ENCODE results near the gene BUD31.
A peak's percentile ranks its signal among the peaks of the same experiment; 100 is the strongest.

The BUD31 gene

DNA sequence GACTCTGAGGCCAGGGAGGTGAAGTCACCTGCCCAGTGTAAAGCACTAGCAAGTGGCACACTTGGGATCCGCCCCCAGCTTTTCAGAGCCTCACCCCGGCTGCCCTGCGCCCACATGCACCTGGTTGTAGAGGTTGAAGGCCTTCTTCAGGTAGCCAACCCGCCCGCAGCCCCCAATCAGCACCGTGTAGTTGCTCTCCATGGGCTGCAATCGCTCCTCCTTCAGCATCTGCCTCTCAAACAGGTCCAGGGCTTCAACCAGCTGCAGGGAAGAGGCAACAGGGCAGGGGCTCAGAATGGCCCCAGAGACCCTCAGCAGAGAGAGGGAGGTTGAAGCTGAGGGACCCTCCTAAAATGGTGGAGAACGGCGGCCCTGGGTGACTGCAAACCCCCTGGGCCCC is 24.4 kb downstream of the BUD31 start:
- no peak for DNase-seq (ENCODE audit: low read depth, low spot score)
- ChIA-PET POLR2A (no interaction called here), CTCF (interaction anchor here (0.7 kb wide), 1 partner anchor 13 kb away, joined by 3 read pairs; no protein-coding TSS in a partner anchor)
- TF ChIP-seq CTCF (IDR thresholded peaks at IDR 0.05; ENCODE audit: insufficient read depth, low read length, missing control alignments): no peak
- H3K4me3 ChIP-seq (ENCODE audit: low read depth, low read length): no peak overlapping the region

DNA sequence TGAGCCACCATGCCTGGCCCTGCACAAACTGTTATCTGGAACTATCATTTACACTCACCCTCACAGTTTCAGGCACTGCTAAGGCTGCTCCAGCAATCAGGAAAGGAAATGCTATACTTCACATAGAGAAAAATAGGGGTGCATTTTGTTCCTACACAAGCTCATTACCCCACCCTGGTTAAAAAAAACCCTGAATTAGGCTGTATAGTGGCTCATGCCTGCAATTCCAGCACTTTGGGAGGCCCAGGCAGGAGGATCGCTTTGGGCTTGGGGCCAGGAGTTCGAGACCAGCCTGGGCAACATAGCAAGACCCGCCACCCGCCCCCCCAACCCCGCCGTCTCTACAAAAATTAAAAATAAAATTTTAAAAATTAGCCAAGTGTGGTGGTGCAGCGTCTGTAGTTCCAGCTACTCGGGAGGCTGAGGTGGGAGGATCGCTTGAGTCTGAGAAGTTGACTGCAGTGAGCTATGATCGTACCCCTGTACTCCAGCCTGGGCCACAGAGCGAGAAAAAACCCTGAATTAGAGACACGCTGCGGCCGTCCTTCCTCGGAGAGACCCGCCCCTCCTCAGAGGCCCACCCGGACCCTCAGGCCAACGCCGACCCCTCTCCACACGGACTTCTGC is 29.3 kb downstream of the BUD31 start:
- peak overlapping the region; percentile 93 for H3K4me3 ChIP-seq (ENCODE audit: low read depth, low read length)
- CTCF ChIA-PET: interaction anchor here (1.1 kb wide), 1 partner anchor 20 kb away, joined by 3 read pairs; no protein-coding TSS in a partner anchor
- POLR2A ChIA-PET: interaction anchor here (0.6 to 1.8 kb wide), 6 partner anchors 8 to 67 kb away, joined by 4 to 8 read pairs (median 4); partner anchors contain the start of genes BUD31, PDAP1 and ZKSCAN5
- no peak for TF ChIP-seq CTCF (IDR thresholded peaks at IDR 0.05; ENCODE audit: insufficient read depth, low read length, missing control alignments)
- DNase-seq (ENCODE audit: low read depth, low spot score): no peak

DNA sequence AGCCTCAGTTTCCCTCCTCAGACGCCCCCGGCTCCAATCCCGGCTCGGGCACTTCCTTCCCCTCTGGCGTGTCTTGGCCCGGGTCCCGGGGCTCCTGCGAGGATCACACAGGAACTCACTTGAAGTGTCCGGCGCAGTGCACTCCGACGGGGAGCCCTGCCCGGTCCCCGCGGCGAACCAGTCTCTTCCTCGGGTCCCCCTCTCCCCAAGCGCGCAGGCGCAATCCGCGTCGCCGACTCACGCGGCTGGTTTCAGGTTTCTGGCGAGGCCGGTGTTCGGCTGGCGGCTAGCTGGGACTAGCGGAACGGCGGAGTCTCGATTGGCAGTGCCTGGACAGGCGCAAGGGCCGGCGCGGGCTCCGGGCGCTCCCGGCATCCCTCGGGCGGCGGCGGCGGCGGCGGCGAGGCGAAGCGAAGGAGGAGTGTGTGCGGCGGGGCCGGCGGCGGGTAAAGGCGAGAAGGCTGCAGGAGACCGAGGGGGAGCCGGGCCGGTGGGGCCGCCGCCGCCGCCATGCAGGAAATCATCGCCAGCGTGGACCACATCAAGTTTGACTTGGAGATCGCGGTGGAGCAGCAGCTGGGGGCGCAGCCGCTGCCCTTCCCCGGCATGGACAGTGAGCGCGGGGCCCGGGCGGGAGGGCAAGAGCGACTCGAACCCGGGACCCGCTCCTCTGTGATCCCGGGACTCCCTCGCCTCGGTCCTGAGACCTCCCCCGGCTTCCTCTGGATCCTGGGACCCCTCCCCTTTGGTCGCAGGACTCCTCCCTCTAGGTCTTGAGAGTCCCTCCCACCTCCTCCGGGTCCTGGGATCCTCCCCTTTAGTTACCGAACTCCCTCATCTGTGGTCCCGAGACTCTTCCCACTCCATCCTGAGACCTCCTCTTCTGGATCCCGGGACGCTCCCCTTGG is 30.1 kb downstream of the BUD31 start, which contains the start of the genes CPSF4 and PTCD1:
TSS of gene CPSF4 (plus strand) at position 371 of the 908 bp plus-strand sequence. CDS start at position 511, 140 bp downstream.
TSS of gene PTCD1 (minus strand) at position 226 of the 908 bp plus-strand sequence. CDS start 3,556 bp downstream, outside the sequence.
- POLR2A ChIA-PET: interaction anchor here (0.6 to 1.8 kb wide), 7 partner anchors 9 to 66 kb away, joined by 4 to 8 read pairs (median 4); partner anchors contain the start of genes BUD31, PDAP1, ZKSCAN5 and ZNF394
- no peak for TF ChIP-seq CTCF (IDR thresholded peaks at IDR 0.05; ENCODE audit: insufficient read depth, low read length, missing control alignments)
- DNase-seq (ENCODE audit: low read depth, low spot score): peak; percentile 61
- peak within 1 kb of the TSS; percentile 93 for H3K4me3 ChIP-seq (ENCODE audit: low read depth, low read length)
- CTCF ChIA-PET: interaction anchor here (1.1 kb wide), 1 partner anchor 21 kb away, joined by 3 read pairs; no protein-coding TSS in a partner anchor

DNA sequence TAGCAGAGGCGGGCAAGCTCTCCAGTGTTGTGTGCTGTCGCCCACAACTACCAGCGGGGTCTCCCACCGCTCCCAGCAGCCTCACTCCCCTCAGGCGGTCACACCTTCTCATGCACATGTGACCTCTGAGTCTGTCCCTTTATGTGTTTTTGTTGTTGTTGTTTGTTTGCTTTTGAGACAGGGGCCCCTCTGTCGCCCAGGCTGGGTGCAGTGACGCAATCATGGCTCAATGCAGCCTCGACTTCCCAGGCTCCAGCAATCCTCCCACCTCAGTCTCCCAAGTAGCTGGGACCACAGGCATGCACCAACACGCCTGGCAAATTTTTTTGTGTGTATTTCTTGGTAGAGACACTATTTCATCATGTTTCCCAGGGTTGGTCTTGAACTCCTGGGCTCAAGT is 31.4 kb downstream of the BUD31 start:
- POLR2A ChIA-PET: no interaction called here

GRCh38 chr7:99446096-99446495 is 37.3 kb downstream of the BUD31 start:
- no peak for DNase-seq (ENCODE audit: low read depth, low spot score)
- H3K4me3 ChIP-seq (ENCODE audit: low read depth, low read length): no peak overlapping the region
- ChIA-PET CTCF (interaction anchor here (0.7 kb wide), 1 partner anchor 13 kb away, joined by 3 read pairs; no protein-coding TSS in a partner anchor), POLR2A (no interaction called here)
- no peak for TF ChIP-seq CTCF (IDR thresholded peaks at IDR 0.05; ENCODE audit: insufficient read depth, low read length, missing control alignments)

More for the DNA sequence above, 31.4 kb downstream of the BUD31 start:
- CTCF ChIA-PET: no interaction called here
- H3K4me3 ChIP-seq (ENCODE audit: low read depth, low read length): peak overlapping the region; percentile 93
- TF ChIP-seq CTCF (IDR thresholded peaks at IDR 0.05; ENCODE audit: insufficient read depth, low read length, missing control alignments): no peak
- DNase-seq (ENCODE audit: low read depth, low spot score): no peak
